ENCODE measurements around the gene CCP110. TPM values are rescaled to one million over a fixed set of nuclear protein-coding genes. Genes with fewer than 3 reads are reported as not detected.

The CCP110 gene
- total RNA-seq, 1 experiment from 2014 or later, result 5.4 TPM

DNA sequence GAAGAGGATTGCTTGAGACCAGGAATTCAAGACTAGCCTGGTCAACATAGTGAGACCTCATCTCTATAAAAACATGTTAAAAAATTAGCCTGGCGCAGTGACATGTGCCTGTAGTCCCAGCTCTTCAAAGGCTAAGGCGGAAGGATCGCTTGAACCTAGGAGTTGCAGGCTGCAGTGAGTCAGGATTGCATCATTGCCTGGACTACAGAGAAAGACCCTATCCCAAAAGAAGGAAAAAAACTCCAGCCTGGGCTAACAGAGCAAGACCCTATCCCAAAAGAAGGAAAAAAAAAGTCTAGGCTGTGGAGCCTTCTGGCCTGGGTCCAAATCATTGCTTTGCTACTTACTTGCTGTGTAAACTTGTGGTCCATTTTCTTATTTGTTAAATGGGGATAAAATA, 4.9 kb downstream of the CCP110 start:
- H3K27me3 ChIP-seq (ENCODE audit: low read length), result no peaks in the 10 kb centered on the region
- CTCF ChIA-PET, result no interaction called here
- peaks cover 9% of the 10 kb centered on the region; the same call in 1 of the 2 replicates for H3K36me3 ChIP-seq (ENCODE audit: low read depth, low read length)
- no peaks in the 10 kb centered on the region for H3F3A ChIP-seq (ENCODE audit: low read length, unreplicated experiment)
- DNase-seq, result no peak
- ATAC-seq, result no peak
- POLR2A ChIA-PET (ENCODE audit: unreplicated experiment), result no interaction called here
- intact Hi-C loops (cut with micrococcal nuclease), result no loop called here
- H3K4me3 ChIP-seq (ENCODE audit: low read length), result no peak overlapping the region
- peaks cover 12% of the 10 kb centered on the region for H3K4me1 ChIP-seq (ENCODE audit: insufficient read depth, low read length)
- H3K79me2 ChIP-seq (ENCODE audit: low read length), result peaks cover 33% of the 10 kb centered on the region
- no peak overlapping the region for H3K27ac ChIP-seq (ENCODE audit: low read length)
- H3K9me2 ChIP-seq (replicated peaks; ENCODE audit: low read length), result no peaks in the 10 kb centered on the region
- H3K9me3 ChIP-seq (ENCODE audit: low read length), result no peaks in the 10 kb centered on the region
- no peaks in the 10 kb centered on the region for H4K20me1 ChIP-seq (ENCODE audit: low read length)
- H3K9ac ChIP-seq (ENCODE audit: low read length), result no peak overlapping the region
- no TSS peak for BruUV-seq (replicated peaks)
- H3K4me2 ChIP-seq (ENCODE audit: low read length), result no peak overlapping the region
- no peak overlapping the region for H2AFZ ChIP-seq (ENCODE audit: low read length)
- no peak for TF ChIP-seq EZH2phosphoT487 (IDR thresholded peaks at IDR 0.05; ENCODE audit: borderline replicate concordance, low read length)
- TF ChIP-seq, protein P1, sequence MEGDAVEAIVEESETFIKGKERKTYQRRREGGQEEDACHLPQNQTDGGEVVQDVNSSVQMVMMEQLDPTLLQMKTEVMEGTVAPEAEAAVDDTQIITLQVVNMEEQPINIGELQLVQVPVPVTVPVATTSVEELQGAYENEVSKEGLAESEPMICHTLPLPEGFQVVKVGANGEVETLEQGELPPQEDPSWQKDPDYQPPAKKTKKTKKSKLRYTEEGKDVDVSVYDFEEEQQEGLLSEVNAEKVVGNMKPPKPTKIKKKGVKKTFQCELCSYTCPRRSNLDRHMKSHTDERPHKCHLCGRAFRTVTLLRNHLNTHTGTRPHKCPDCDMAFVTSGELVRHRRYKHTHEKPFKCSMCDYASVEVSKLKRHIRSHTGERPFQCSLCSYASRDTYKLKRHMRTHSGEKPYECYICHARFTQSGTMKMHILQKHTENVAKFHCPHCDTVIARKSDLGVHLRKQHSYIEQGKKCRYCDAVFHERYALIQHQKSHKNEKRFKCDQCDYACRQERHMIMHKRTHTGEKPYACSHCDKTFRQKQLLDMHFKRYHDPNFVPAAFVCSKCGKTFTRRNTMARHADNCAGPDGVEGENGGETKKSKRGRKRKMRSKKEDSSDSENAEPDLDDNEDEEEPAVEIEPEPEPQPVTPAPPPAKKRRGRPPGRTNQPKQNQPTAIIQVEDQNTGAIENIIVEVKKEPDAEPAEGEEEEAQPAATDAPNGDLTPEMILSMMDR (conservative IDR thresholded peaks at IDR 0.05; ENCODE audit: low read depth, low read length), result no peak
- no peak for TF ChIP-seq EZH2 (IDR thresholded peaks at IDR 0.05; ENCODE audit: low read length, unreplicated experiment)

DNA sequence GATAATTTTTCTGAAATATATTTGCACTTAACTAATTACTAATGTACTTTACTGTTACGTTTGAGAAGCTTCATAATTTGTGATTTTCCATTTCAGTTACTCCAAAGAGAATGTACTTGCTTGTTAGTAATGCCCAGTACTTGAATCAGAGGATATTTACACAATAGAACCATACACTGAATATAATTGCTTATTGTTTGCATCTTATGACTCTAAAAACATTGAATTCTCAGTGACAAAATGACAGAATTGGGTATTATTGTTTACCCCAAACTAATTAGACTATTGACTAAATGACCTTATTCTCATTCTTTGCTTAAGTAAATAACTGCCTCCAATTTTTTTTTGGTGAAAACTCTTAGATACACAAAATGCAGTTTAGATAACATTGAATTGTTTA, 8.9 kb downstream of the CCP110 start:
- TF ChIP-seq, protein P1 (conservative IDR thresholded peaks at IDR 0.05; ENCODE audit: low read depth, low read length), result no peak
- TF ChIP-seq EZH2phosphoT487 (IDR thresholded peaks at IDR 0.05; ENCODE audit: borderline replicate concordance, low read length) (no peak), EZH2 (IDR thresholded peaks at IDR 0.05; ENCODE audit: low read length, unreplicated experiment) (no peak)
- no peak overlapping the region for H2AFZ ChIP-seq (ENCODE audit: low read length)
- intact Hi-C loops (cut with micrococcal nuclease), result no loop called here
- no peak overlapping the region for H3K9ac ChIP-seq (ENCODE audit: low read length)
- DNase-seq, result no peak
- H3K4me3 ChIP-seq (ENCODE audit: low read length), result no peak overlapping the region
- no TSS peak for BruUV-seq (replicated peaks)
- H3K9me2 ChIP-seq (replicated peaks; ENCODE audit: low read length), result no peaks in the 10 kb centered on the region
- peaks cover 14% of the 10 kb centered on the region; the same call in 1 of the 2 replicates for H3K36me3 ChIP-seq (ENCODE audit: low read depth, low read length)
- no peaks in the 10 kb centered on the region for H3K9me3 ChIP-seq (ENCODE audit: low read length)
- H3K27ac ChIP-seq (ENCODE audit: low read length), result no peak overlapping the region
- no peak for ATAC-seq
- H3K27me3 ChIP-seq (ENCODE audit: low read length), result no peaks in the 10 kb centered on the region
- no peaks in the 10 kb centered on the region for H3F3A ChIP-seq (ENCODE audit: low read length, unreplicated experiment)
- H3K4me2 ChIP-seq (ENCODE audit: low read length), result no peak overlapping the region
- ChIA-PET POLR2A (ENCODE audit: unreplicated experiment) (no interaction called here), CTCF (no interaction called here)
- no peaks in the 10 kb centered on the region for H3K79me2 ChIP-seq (ENCODE audit: low read length)
- no peaks in the 10 kb centered on the region for H3K4me1 ChIP-seq (ENCODE audit: insufficient read depth, low read length)
- H4K20me1 ChIP-seq (ENCODE audit: low read length), result no peaks in the 10 kb centered on the region

DNA sequence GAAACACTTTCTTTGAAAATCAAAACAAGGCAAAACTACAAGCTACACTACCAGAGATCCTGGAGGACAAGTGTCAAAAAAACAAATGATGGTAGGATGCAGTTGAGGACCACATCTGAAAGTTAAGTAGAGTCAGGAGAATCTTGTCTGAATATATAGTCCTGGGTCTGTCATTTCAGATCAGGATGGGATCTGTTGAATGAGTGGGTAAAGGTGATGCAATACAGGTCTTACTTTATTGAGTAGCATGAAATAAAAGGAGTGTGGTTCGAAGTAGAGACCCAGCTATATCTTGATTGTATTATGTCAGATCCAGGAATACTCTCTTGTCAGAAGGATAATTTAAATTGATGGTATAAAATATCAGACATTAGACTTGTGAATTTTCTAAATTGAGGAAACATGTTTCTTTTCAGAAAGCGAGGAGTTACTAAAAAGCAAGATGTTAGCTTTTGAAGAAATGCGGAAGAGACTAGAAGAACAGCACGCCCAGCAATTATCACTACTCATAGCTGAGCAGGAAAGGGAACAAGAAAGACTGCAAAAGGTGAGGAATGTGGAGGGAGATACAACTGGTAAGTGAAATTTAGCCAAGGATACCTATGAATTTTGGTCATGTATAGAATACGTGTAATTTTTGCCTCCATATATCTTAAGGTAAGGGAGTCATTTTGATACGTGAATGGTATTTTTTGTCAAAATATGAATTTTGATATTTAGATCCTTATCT, 16.7 kb downstream of the CCP110 start:
- Histone ChIP-seq H3K9me2 (replicated peaks; ENCODE audit: low read length) (no peaks in the 10 kb centered on the region), H3K4me2 (ENCODE audit: low read length) (no peak overlapping the region), H3K4me3 (ENCODE audit: low read length) (no peak overlapping the region), H4K20me1 (ENCODE audit: low read length) (no peaks in the 10 kb centered on the region), H3K79me2 (ENCODE audit: low read length) (no peaks in the 10 kb centered on the region), H3K9ac (ENCODE audit: low read length) (no peak overlapping the region), H2AFZ (ENCODE audit: low read length) (no peak overlapping the region), H3K4me1 (ENCODE audit: insufficient read depth, low read length) (no peaks in the 10 kb centered on the region), H3F3A (ENCODE audit: low read length, unreplicated experiment) (no peaks in the 10 kb centered on the region), H3K9me3 (ENCODE audit: low read length) (no peaks in the 10 kb centered on the region), H3K36me3 (ENCODE audit: low read depth, low read length) (peaks cover 23% of the 10 kb centered on the region), H3K27me3 (ENCODE audit: low read length) (no peaks in the 10 kb centered on the region), H3K27ac (ENCODE audit: low read length) (no peak overlapping the region)
- ChIA-PET POLR2A (ENCODE audit: unreplicated experiment) (no interaction called here), CTCF (no interaction called here)
- no peak for DNase-seq
- BruUV-seq (replicated peaks), result no TSS peak
- intact Hi-C loops (cut with micrococcal nuclease), result no loop called here
- ATAC-seq, result no peak
- TF ChIP-seq EZH2phosphoT487 (IDR thresholded peaks at IDR 0.05; ENCODE audit: borderline replicate concordance, low read length), result no peak
- TF ChIP-seq, protein P1 (conservative IDR thresholded peaks at IDR 0.05; ENCODE audit: low read depth, low read length), result no peak
- no peak for TF ChIP-seq EZH2 (IDR thresholded peaks at IDR 0.05; ENCODE audit: low read length, unreplicated experiment)
